Activated naive CD4-positive, alpha-beta T cell treated with anti-CD3 and anti-CD28 coated beads, Interleukin-2, amount 50 U/mL, for 72 hours (primary cell): ENCODE measurements around the gene NRXN3. TPM values are rescaled to one million over a fixed set of nuclear protein-coding genes. Genes with fewer than 3 reads are reported as not detected.

ENCODE experiments used
- ATAC-seq, 2 donors: fragments of 150-1000 bp; cut with Tn5 transposase; 2 replicates each; pipeline ENCODE4 v1.10.0; 2021; ENCODE audit warnings: mild to moderate bottlenecking in 2 of 2, moderate library complexity in 2 of 2
- DNase-seq, 2 donors: peaks; one replicate each; pipeline ENCODE4 v3.0.0; 2021 to 2022; ENCODE audit warnings: low spot score in 2 of 2
- H3K27ac Mint-ChIP-seq, 2 donors: one replicate each; pipeline ENCODE4 v1.8.0; 2022; ENCODE audit warnings: mild to moderate bottlenecking in 2 of 2, mixed read lengths in 2 of 2
- H3K36me3 Mint-ChIP-seq, 2 donors: one replicate each; pipeline ENCODE4 v1.8.0; 2022; ENCODE audit warnings: mixed read lengths in 2 of 2
- H3K9me3 Mint-ChIP-seq, 2 donors: one replicate each; pipeline ENCODE4 v1.8.0; 2022; ENCODE audit warnings: mixed read lengths in 2 of 2
- total RNA-seq, 2 donors: library from RNA; stranded (reverse); gene quantifications; one replicate each; pipeline ENCODE4 v1.2.3, GENCODE V29; 2022

NRXN3 gene
- total RNA-seq, 2 donors from 2014 or later, result not detected

GRCh38 chr14:79037593-79037992 lies 867.4 kb downstream of the NRXN3 start:
- Mint-ChIP-seq H3K36me3 (peaks cover 0 to 10% of the 10 kb centered on the region in 2 donors), H3K27ac (no peak overlapping the region), H3K9me3 (peaks cover 18 to 22% of the 10 kb centered on the region in 2 donors)
- ATAC-seq, result no peak
- no peak for DNase-seq

DNA sequence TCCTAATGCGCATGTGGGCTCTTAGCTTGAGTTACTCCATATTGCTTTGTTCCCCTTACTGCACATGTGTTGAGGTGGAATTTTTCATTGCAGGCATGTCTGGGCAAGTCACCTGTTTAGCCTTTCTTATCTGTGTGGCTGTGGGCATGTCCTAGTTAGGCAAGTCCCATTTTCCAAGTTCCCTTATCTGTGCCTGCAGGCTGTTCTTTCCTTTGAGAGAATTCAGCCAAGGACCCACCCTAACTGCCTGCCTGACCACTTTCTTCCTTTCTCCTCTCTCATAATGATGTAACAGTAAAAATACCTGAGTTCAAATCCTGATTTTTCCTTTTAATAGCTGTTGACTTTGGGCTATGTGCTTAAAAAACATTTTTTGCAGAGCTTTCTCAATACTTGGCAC lies 870.6 kb downstream of the NRXN3 start:
- ATAC-seq, result no peak

GRCh38 chr14:79043194-79043889 lies 873.2 kb downstream of the NRXN3 start:
- H3K9me3 Mint-ChIP-seq, result peaks cover 18 to 24% of the 10 kb centered on the region in 2 donors
- H3K36me3 Mint-ChIP-seq, result peaks cover 0 to 10% of the 10 kb centered on the region in 2 donors
- no peak overlapping the region for H3K27ac Mint-ChIP-seq
- DNase-seq (no peak), ATAC-seq (no peak)

More for the DNA sequence above, 870.6 kb downstream of the NRXN3 start:
- Mint-ChIP-seq H3K36me3 (peaks cover 0 to 10% of the 10 kb centered on the region in 2 donors), H3K27ac (no peak overlapping the region), H3K9me3 (peaks cover 18 to 29% of the 10 kb centered on the region in 2 donors)
- DNase-seq, result no peak

- DNase-seq, result no peak
- ATAC-seq, result no peak
- H3K9me3 Mint-ChIP-seq, result peaks cover 15 to 20% of the 10 kb centered on the region in 2 donors
- no peak overlapping the region for H3K27ac Mint-ChIP-seq
- H3K36me3 Mint-ChIP-seq, result peaks cover 0 to 8% of the 10 kb centered on the region in 2 donors
Observed at GRCh38 chr14:79044894-79045624, 874.9 kb downstream of the NRXN3 start.

DNA sequence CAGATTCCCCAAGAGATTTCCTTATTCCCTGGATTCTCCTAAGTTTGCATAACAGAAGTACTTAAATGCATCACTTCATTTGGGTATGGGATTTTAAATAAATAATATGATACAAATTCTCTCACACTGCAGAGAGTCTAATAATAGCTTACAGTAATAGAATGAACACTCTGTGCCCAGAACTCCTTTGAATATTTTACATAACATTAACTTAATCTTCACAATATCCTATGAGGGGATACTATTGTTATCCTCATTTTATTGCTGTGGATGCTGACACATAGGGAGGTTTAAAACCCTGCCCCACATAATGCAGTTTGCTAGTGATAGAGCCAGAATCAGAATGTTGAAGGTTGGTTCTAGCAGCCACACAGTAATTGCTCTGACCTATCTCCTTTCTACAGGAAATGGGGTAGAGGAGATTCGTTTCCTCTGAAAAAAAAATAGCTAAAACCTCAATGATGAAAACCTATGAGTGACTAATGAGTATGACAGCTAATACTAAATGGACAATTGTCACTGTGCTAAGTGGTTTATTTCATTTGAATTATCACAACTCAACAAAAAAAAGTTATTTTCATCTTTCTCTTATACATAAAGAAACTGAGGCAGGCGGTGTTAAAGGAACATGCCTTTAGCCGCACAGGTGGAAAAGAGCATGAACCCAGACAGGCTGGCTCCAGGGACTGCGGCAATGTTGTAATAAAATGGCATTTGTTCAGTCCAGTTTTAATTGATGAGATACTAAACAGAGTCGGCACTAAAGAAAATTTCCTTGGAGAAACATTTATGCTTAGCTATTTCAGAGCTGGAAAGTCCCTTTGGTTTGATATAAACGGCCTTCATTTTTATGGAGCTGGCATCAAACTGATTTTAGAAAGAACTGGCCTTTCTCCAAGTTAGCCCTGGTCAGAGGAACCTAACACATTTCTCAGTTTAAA lies 880.9 kb downstream of the NRXN3 start:
- Mint-ChIP-seq H3K27ac (no peak overlapping the region), H3K9me3 (peaks cover 5 to 8% of the 10 kb centered on the region in 2 donors), H3K36me3 (no peaks in the 10 kb centered on the region)
- no peak for ATAC-seq
- DNase-seq, result no peak

- ATAC-seq (no peak), DNase-seq (no peak)
- H3K9me3 Mint-ChIP-seq, result peaks cover 5 to 8% of the 10 kb centered on the region in 2 donors
- no peaks in the 10 kb centered on the region for H3K36me3 Mint-ChIP-seq
- no peak overlapping the region for H3K27ac Mint-ChIP-seq
Observed at GRCh38 chr14:79051742-79052141, 881.6 kb downstream of the NRXN3 start.

DNA sequence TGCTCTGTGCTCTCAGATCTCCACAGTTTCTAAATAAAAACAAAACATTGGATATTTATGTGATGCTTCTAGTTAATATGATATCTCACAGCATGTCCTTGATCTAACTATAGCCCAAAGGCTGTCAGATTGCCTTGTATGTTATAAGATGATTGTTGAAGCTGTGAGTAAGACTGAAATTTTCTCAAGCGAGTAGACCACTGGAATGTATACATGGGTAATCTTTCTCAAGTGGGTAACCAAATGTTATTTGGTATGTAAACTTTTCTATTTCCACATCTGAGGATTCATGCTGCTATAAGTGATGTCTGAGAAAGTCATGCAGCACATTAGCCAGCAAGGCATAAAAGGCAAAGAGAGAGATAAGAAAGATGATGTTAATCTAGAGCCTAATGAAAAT lies 886.7 kb downstream of the NRXN3 start:
- DNase-seq (no peak), ATAC-seq (no peak)
- peaks cover 16% of the 10 kb centered on the region in 2 donors for H3K9me3 Mint-ChIP-seq
- peaks cover 0 to 5% of the 10 kb centered on the region in 2 donors for H3K36me3 Mint-ChIP-seq
- H3K27ac Mint-ChIP-seq, result no peak overlapping the region

GRCh38 chr14:79057333-79057732 lies 887.2 kb downstream of the NRXN3 start:
- DNase-seq, result no peak
- no peak for ATAC-seq
- Mint-ChIP-seq H3K9me3 (peaks cover 16% of the 10 kb centered on the region in 2 donors), H3K27ac (no peak overlapping the region), H3K36me3 (peaks cover 0 to 5% of the 10 kb centered on the region in 2 donors)

- ATAC-seq (no peak), DNase-seq (no peak)
- Mint-ChIP-seq H3K9me3 (peaks cover 9 to 12% of the 10 kb centered on the region in 2 donors), H3K36me3 (peaks cover 0 to 3% of the 10 kb centered on the region in 2 donors), H3K27ac (no peak overlapping the region)
Observed at GRCh38 chr14:79062226-79062625, 892.1 kb downstream of the NRXN3 start.

- H3K36me3 Mint-ChIP-seq, result no peaks in the 10 kb centered on the region
- H3K9me3 Mint-ChIP-seq, result peaks cover 0 to 4% of the 10 kb centered on the region in 2 donors
- no peak overlapping the region for H3K27ac Mint-ChIP-seq
- DNase-seq, result no peak
- no peak for ATAC-seq
Observed at GRCh38 chr14:79064214-79064613, 894.0 kb downstream of the NRXN3 start.

GRCh38 chr14:79074510-79074909 lies 904.3 kb downstream of the NRXN3 start:
- DNase-seq (no peak), ATAC-seq (no peak)
- Mint-ChIP-seq H3K36me3 (no peaks in the 10 kb centered on the region), H3K9me3 (no peaks in the 10 kb centered on the region), H3K27ac (no peak overlapping the region)

DNA sequence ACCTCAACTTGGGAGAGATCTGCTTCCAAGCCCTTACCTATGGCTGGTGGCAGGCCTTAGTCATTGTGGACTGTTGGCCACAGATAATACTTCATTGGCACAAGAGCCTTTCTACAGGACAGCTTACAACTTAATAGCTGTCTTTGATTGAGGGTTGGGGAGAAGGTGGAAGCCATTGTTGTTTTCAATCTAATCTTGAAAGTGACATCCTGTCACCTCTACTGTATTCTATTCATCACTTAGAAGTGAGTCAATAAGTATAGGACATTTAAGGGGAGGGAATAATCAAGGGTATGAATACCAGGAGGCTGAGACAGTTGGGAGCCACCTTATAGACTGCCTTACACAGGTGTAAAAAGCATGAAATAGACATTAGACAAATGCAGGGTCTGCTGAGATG lies 906.3 kb downstream of the NRXN3 start:
- no peak for ATAC-seq
- DNase-seq, result no peak
- Mint-ChIP-seq H3K27ac (no peak overlapping the region), H3K36me3 (no peaks in the 10 kb centered on the region), H3K9me3 (peaks cover 3 to 5% of the 10 kb centered on the region in 2 donors)

- no peak overlapping the region for H3K27ac Mint-ChIP-seq
- H3K36me3 Mint-ChIP-seq, result no peaks in the 10 kb centered on the region
- no peak for DNase-seq
- H3K9me3 Mint-ChIP-seq, result peaks cover 3 to 5% of the 10 kb centered on the region in 2 donors
- no peak for ATAC-seq
Observed at GRCh38 chr14:79077096-79077495, 906.9 kb downstream of the NRXN3 start.

DNA sequence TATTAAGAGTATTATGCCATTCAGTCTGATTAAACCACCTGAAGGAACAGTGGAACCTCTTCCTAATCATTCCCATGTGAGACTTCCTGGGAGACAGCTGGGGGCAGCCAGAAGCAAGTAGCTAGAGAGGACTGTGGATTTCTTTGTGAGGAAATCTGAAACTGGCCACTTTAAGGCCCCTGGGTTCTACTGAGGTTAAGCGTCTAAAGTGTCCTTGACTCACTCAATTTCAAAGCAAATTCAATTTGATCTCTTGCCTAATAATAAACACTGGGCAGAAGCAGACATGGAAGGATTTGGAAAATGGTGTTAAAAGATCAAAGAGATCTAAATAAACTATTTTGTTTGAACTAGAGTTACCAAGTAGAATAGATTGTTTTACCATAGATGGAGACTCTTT lies 909.9 kb downstream of the NRXN3 start:
- DNase-seq, result no peak
- H3K27ac Mint-ChIP-seq, result no peak overlapping the region
- no peaks in the 10 kb centered on the region for H3K36me3 Mint-ChIP-seq
- peaks cover 5 to 8% of the 10 kb centered on the region in 2 donors for H3K9me3 Mint-ChIP-seq
- ATAC-seq, result no peak

- Mint-ChIP-seq H3K27ac (no peak overlapping the region), H3K9me3 (peaks cover 5 to 8% of the 10 kb centered on the region in 2 donors), H3K36me3 (no peaks in the 10 kb centered on the region)
- ATAC-seq, result no peak
- no peak for DNase-seq
Observed at GRCh38 chr14:79082883-79083282, 912.7 kb downstream of the NRXN3 start.

GRCh38 chr14:79083356-79083755 lies 913.2 kb downstream of the NRXN3 start:
- H3K36me3 Mint-ChIP-seq, result no peaks in the 10 kb centered on the region
- ATAC-seq (no peak), DNase-seq (no peak)
- no peak overlapping the region for H3K27ac Mint-ChIP-seq
- H3K9me3 Mint-ChIP-seq, result peaks cover 5 to 8% of the 10 kb centered on the region in 2 donors

GRCh38 chr14:79084861-79085260 lies 914.7 kb downstream of the NRXN3 start:
- Mint-ChIP-seq H3K27ac (no peak overlapping the region), H3K9me3 (peaks cover 5 to 8% of the 10 kb centered on the region in 2 donors), H3K36me3 (no peaks in the 10 kb centered on the region)
- no peak for ATAC-seq
- DNase-seq, result no peak
